ENCODE measurements around the gene DHRS12.
A peak's percentile ranks its signal among the peaks of the same experiment; 100 is the strongest.

DHRS12 gene

GRCh38 chr13:51803422-51804294, at the start of gene DHRS12:
DHRS12 (minus strand) TSS chr13:51804163; CDS start chr13:51799659, 4,504 bp downstream.
- peak; percentile 89 for DNase-seq

GRCh38 chr13:51849145-51850101, 45.5 kb upstream of the DHRS12 start:
- no peak for DNase-seq

- no peak for DNase-seq
These were observed 44.7 kb upstream of the DHRS12 start for GRCh38 chr13:51848674-51849073.

- no peak for DNase-seq
These were observed 42.8 kb upstream of the DHRS12 start for GRCh38 chr13:51846756-51847155.

GRCh38 chr13:51845574-51846318, 41.8 kb upstream of the DHRS12 start:
- DNase-seq, result no peak

GRCh38 chr13:51844862-51845573, 41.1 kb upstream of the DHRS12 start, which contains the start of gene TMEM272:
TMEM272 (minus strand) TSS chr13:51845177; CDS start chr13:51838530, 6,647 bp downstream.
- peak; percentile 49 for DNase-seq

- no peak for DNase-seq
These were observed 39.6 kb upstream of the DHRS12 start for GRCh38 chr13:51843529-51843928.

- no peak for DNase-seq
These were observed 37.8 kb upstream of the DHRS12 start for GRCh38 chr13:51841732-51842131.

- no peak for DNase-seq
These were observed 37.0 kb upstream of the DHRS12 start for GRCh38 chr13:51840917-51841316.

GRCh38 chr13:51839711-51840540, 36.0 kb upstream of the DHRS12 start:
- DNase-seq, result no peak

GRCh38 chr13:51838240-51838846, 34.4 kb upstream of the DHRS12 start:
- no peak for DNase-seq

GRCh38 chr13:51837016-51837415, 33.1 kb upstream of the DHRS12 start:
- DNase-seq, result no peak

GRCh38 chr13:51834581-51835171, 30.7 kb upstream of the DHRS12 start:
- no peak for DNase-seq

- DNase-seq, result no peak
These were observed 30.0 kb upstream of the DHRS12 start for GRCh38 chr13:51833980-51834379.

GRCh38 chr13:51832471-51833152, 28.6 kb upstream of the DHRS12 start:
- DNase-seq, result peak; percentile 29

- no peak for DNase-seq
These were observed 27.6 kb upstream of the DHRS12 start for GRCh38 chr13:51831519-51831918.

- no peak for DNase-seq
These were observed 25.6 kb upstream of the DHRS12 start for GRCh38 chr13:51829568-51829899.

GRCh38 chr13:51828730-51829567, 25.0 kb upstream of the DHRS12 start:
- no peak for DNase-seq

- no peak for DNase-seq
These were observed 23.3 kb upstream of the DHRS12 start for GRCh38 chr13:51827254-51827653.
